ENCODE results near the gene EIF4G1. TPM values are rescaled to one million over a fixed set of nuclear protein-coding genes. Genes with fewer than 3 reads are reported as not detected.

Gene EIF4G1
- total and polyA plus RNA-seq, 2 experiments from 2014 or later, result 227 to 552 TPM

DNA sequence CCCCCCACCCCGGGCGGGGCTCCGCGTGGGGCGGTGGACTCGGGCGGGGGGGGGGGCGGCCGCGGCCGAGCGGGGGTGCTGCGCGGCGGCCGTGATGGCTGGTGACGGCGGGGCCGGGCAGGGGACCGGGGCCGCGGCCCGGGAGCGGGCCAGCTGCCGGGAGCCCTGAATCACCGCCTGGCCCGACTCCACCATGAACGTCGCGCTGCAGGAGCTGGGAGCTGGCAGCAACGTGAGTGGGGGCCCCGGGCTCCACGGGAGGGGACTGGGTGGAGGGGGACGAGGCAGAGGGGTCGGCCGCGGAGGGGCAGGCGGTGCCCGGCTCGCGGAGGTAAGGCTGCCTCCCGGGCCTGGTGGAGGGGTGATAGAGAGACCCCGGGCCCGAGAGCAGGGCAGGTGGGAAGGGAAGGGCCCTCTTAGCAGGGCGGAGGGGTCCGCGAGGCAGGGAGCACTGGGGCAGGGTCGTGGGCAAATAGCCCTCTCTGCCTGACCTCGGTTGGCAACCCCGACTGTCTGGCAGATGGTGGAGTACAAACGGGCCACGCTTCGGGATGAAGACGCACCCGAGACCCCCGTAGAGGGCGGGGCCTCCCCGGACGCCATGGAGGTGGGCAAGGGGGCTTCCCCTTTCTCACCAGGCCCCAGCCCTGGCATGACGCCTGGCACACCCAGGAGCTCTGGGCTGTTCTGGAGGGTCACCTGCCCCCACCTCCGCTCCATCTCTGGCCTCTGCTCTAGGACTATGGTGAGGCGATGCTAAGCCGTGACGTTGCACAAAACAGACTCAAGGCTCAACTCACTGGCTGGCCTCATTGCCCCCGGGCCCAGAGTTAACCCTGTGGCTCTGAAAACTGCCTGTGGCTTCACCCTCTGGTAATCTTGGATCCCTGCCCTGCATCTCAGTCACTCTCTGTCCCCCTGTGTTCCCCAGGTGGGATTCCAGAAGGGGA, 38.2 kb upstream of the EIF4G1 start, which contains the start of gene ECE2:
Gene ECE2, plus strand, starts transcription at position 62 of the 950 bp plus-strand sequence. Its CDS starts 132 bp downstream, at position 194.
- Mint-ChIP-seq H3K27ac (no peak within 1 kb of the TSS), H3K9me3 (no peaks in the 10 kb centered on the region; the same call in 2 of the 3 replicates), H3K27me3 (ENCODE audit: insufficient read depth, low read depth, poor library complexity) (peaks cover 29% of the 10 kb centered on the region), H3K4me1 (peaks cover 7% of the 10 kb centered on the region; the same call in 2 of the 3 replicates), H3K36me3 (ENCODE audit: low read depth) (no peaks in the 10 kb centered on the region), H3K4me3 (peak within 1 kb of the TSS; percentile 74)
- Histone ChIP-seq H3K27me3 (ENCODE audit: insufficient read depth) (peaks cover 54% of the 10 kb centered on the region), H2AFZ (peak within 1 kb of the TSS; percentile 98), H3K4me2 (peak within 1 kb of the TSS; percentile 83), H3K79me2 (replicated peaks; ENCODE audit: insufficient read depth) (no peaks in the 10 kb centered on the region), H3K9me2 (ENCODE audit: insufficient read depth) (no peaks in the 10 kb centered on the region; the same call in 1 of the 2 replicates), H3K4me1 (ENCODE audit: insufficient read depth) (no peaks in the 10 kb centered on the region), H4K20me1 (replicated peaks; ENCODE audit: insufficient read depth) (no peaks in the 10 kb centered on the region), H3F3A (replicated peaks; ENCODE audit: low read depth) (no peaks in the 10 kb centered on the region), H3K36me3 (ENCODE audit: insufficient read depth) (no peaks in the 10 kb centered on the region), H3K27ac (ENCODE audit: low read depth) (no peak within 1 kb of the TSS), H3K4me3 (peak within 1 kb of the TSS; percentile 61)
- peak; percentile 78 for ATAC-seq
- DNase-seq (ENCODE audit: low spot score), result no peak
- TF ChIP-seq EZH2 (IDR thresholded peaks at IDR 0.05; ENCODE audit: low read depth, unreplicated experiment), result peak; percentile 65
- TF ChIP-seq, protein P1, sequence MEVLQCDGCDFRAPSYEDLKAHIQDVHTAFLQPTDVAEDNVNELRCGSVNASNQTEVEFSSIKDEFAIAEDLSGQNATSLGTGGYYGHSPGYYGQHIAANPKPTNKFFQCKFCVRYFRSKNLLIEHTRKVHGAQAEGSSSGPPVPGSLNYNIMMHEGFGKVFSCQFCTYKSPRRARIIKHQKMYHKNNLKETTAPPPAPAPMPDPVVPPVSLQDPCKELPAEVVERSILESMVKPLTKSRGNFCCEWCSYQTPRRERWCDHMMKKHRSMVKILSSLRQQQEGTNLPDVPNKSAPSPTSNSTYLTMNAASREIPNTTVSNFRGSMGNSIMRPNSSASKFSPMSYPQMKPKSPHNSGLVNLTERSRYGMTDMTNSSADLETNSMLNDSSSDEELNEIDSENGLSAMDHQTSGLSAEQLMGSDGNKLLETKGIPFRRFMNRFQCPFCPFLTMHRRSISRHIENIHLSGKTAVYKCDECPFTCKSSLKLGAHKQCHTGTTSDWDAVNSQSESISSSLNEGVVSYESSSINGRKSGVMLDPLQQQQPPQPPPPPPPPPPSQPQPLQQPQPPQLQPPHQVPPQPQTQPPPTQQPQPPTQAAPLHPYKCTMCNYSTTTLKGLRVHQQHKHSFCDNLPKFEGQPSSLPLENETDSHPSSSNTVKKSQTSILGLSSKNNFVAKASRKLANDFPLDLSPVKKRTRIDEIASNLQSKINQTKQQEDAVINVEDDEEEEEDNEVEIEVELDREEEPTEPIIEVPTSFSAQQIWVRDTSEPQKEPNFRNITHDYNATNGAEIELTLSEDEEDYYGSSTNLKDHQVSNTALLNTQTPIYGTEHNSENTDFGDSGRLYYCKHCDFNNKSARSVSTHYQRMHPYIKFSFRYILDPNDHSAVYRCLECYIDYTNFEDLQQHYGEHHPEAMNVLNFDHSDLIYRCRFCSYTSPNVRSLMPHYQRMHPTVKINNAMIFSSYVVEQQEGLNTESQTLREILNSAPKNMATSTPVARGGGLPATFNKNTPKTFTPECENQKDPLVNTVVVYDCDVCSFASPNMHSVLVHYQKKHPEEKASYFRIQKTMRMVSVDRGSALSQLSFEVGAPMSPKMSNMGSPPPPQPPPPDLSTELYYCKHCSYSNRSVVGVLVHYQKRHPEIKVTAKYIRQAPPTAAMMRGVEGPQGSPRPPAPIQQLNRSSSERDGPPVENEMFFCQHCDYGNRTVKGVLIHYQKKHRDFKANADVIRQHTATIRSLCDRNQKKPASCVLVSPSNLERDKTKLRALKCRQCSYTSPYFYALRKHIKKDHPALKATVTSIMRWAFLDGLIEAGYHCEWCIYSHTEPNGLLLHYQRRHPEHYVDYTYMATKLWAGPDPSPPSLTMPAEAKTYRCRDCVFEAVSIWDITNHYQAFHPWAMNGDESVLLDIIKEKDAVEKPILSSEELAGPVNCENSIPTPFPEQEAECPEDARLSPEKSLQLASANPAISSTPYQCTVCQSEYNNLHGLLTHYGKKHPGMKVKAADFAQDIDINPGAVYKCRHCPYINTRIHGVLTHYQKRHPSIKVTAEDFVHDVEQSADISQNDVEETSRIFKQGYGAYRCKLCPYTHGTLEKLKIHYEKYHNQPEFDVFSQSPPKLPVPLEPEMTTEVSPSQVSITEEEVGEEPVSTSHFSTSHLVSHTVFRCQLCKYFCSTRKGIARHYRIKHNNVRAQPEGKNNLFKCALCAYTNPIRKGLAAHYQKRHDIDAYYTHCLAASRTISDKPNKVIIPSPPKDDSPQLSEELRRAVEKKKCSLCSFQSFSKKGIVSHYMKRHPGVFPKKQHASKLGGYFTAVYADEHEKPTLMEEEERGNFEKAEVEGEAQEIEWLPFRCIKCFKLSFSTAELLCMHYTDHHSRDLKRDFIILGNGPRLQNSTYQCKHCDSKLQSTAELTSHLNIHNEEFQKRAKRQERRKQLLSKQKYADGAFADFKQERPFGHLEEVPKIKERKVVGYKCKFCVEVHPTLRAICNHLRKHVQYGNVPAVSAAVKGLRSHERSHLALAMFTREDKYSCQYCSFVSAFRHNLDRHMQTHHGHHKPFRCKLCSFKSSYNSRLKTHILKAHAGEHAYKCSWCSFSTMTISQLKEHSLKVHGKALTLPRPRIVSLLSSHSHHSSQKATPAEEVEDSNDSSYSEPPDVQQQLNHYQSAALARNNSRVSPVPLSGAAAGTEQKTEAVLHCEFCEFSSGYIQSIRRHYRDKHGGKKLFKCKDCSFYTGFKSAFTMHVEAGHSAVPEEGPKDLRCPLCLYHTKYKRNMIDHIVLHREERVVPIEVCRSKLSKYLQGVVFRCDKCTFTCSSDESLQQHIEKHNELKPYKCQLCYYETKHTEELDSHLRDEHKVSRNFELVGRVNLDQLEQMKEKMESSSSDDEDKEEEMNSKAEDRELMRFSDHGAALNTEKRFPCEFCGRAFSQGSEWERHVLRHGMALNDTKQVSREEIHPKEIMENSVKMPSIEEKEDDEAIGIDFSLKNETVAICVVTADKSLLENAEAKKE (CRISPR knock-in tag; IDR thresholded peaks at IDR 0.05), result no peak
- TF ChIP-seq, protein P2, sequence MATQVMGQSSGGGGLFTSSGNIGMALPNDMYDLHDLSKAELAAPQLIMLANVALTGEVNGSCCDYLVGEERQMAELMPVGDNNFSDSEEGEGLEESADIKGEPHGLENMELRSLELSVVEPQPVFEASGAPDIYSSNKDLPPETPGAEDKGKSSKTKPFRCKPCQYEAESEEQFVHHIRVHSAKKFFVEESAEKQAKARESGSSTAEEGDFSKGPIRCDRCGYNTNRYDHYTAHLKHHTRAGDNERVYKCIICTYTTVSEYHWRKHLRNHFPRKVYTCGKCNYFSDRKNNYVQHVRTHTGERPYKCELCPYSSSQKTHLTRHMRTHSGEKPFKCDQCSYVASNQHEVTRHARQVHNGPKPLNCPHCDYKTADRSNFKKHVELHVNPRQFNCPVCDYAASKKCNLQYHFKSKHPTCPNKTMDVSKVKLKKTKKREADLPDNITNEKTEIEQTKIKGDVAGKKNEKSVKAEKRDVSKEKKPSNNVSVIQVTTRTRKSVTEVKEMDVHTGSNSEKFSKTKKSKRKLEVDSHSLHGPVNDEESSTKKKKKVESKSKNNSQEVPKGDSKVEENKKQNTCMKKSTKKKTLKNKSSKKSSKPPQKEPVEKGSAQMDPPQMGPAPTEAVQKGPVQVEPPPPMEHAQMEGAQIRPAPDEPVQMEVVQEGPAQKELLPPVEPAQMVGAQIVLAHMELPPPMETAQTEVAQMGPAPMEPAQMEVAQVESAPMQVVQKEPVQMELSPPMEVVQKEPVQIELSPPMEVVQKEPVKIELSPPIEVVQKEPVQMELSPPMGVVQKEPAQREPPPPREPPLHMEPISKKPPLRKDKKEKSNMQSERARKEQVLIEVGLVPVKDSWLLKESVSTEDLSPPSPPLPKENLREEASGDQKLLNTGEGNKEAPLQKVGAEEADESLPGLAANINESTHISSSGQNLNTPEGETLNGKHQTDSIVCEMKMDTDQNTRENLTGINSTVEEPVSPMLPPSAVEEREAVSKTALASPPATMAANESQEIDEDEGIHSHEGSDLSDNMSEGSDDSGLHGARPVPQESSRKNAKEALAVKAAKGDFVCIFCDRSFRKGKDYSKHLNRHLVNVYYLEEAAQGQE (IDR thresholded peaks at IDR 0.05; ENCODE audit: unreplicated experiment), result no peak
- no peak for TF ChIP-seq ZNF114 (CRISPR knock-in tag; IDR thresholded peaks at IDR 0.05)
